GM10266 (cell line): ENCODE data around the gene IL11RA.

Experiments used
- DNase-seq: peaks from one replicate; pipeline ENCODE4 v3.0.0; 2012; ENCODE audit errors: extremely low spot score
- CTCF ChIP-seq: IDR thresholded peaks from 2 replicates; pipeline ENCODE4 v1.5.1; 2012; ENCODE audit warnings: mild to moderate bottlenecking, low read depth; ENCODE audit not compliant: control insufficient read depth, insufficient read depth; ENCODE audit errors: missing control alignments

The IL11RA gene

GRCh38 chr9:34665067-34665380, 13.0 kb downstream of the IL11RA start:
- DNase-seq: no peak
- TF ChIP-seq CTCF: no peak

- TF ChIP-seq CTCF: no peak
- DNase-seq: peak; percentile 88
Measured at GRCh38 chr9:34665381-34666250, 13.6 kb downstream of the IL11RA start.

- TF ChIP-seq CTCF: no peak
- no peak for DNase-seq
Measured at GRCh38 chr9:34669809-34670562, 18.0 kb downstream of the IL11RA start.

- no peak for DNase-seq
- TF ChIP-seq CTCF: no peak
Measured at GRCh38 chr9:34671307-34671706, 19.3 kb downstream of the IL11RA start.

- no peak for DNase-seq
- TF ChIP-seq CTCF: no peak
Measured at GRCh38 chr9:34674440-34674839, 22.5 kb downstream of the IL11RA start.

GRCh38 chr9:34675048-34675714, 23.2 kb downstream of the IL11RA start:
- TF ChIP-seq CTCF: peak; percentile 83
- DNase-seq: peak; percentile 74
